K562 treated with DMSO at 1 percent for 48 hours (cell line): Measurements from ENCODE around the gene PLOD1. TPM values are rescaled to one million over a fixed set of nuclear protein-coding genes. Genes with fewer than 3 reads are reported as not detected.

Source experiments
- total RNA-seq: library from RNA; unstranded; fragments of 300-600 nt; gene quantifications from 2 replicates; pipeline ENCODE4 v1.2.3, GENCODE V29; 2022; ENCODE audit warnings: low replicate concordance; ENCODE audit errors: extremely low read depth

Gene PLOD1
- total RNA-seq = not detected in 2 replicates

GRCh38 chr1:11934302-11935056 is at the start of gene PLOD1:
TSS of gene PLOD1 (plus strand) at chr1:11934717. CDS start at chr1:11934780, 63 bp downstream.

GRCh38 chr1:11979851-11980675 is 45.5 kb downstream of the PLOD1 start, which contains the start of gene MFN2:
TSS of gene MFN2 (plus strand) at chr1:11980444. CDS start at chr1:11989169, 8,725 bp downstream.

Other genes with a start within 250 kb of the PLOD1 start
- not detected in 2 replicates for gene DRAXIN, start 243.0 kb upstream of the PLOD1 start, total RNA-seq
- not detected in 2 replicates for gene AGTRAP, start 198.6 kb upstream of the PLOD1 start, total RNA-seq
- gene C1orf167, start 172.5 kb upstream of the PLOD1 start, total RNA-seq = not detected in 2 replicates
- gene MTHFR, start 128.8 kb upstream of the PLOD1 start, total RNA-seq = 205 and 232 TPM in 2 replicates
- gene CLCN6, start 128.5 kb upstream of the PLOD1 start, total RNA-seq = not detected in 2 replicates
- not detected in 2 replicates for gene NPPA, start 86.9 kb upstream of the PLOD1 start, total RNA-seq
- not detected in 2 replicates for gene NPPB, start 75.8 kb upstream of the PLOD1 start, total RNA-seq
- gene KIAA2013, start 8.3 kb upstream of the PLOD1 start, total RNA-seq = not detected in 2 replicates
- gene MFN2, start 45.7 kb downstream of the PLOD1 start, total RNA-seq = 158 TPM in 1 of 2 replicates, not detected in the other
- not detected in 2 replicates for gene MIIP, start 84.8 kb downstream of the PLOD1 start, total RNA-seq
- not detected in 2 replicates for gene TNFRSF8, start 128.6 kb downstream of the PLOD1 start, total RNA-seq
- 361 TPM in 1 of 2 replicates, not detected in the other for gene TNFRSF1B, start 232.3 kb downstream of the PLOD1 start, total RNA-seq